GM12872 (cell line): Measurements from ENCODE around the gene OR5B17.

Source experiments
- CTCF ChIP-seq: IDR thresholded peaks from 3 replicates; pipeline ENCODE4 v1.5.1; 2011; ENCODE audit warnings: low read depth, mild to moderate bottlenecking, low read length, moderate library complexity; ENCODE audit not compliant: insufficient read depth

The OR5B17 gene

DNA sequence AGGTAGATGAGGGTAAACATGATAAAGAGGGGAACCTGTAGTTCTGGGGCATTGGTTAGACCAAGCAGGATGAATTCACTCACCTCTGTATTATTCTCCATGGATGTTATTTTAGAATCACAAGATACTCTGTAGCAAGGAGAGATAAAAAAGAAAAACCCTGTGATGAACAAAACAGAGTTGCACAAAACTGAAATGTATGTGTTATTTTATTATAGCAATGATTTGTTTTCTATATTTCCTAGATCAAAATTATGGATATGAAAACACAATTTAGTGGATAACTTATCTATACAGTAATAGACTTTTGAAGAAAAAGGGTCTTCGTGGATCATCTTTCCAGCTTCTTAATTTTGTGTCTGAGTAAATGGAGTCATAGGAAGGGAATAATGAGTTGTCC lies at the start of gene OR5B17:
Gene OR5B17, minus strand, starts transcription at position 101 of the 400 bp plus-strand sequence. Its CDS starts 0 bp downstream, at position 101.
- TF ChIP-seq CTCF, result no peak

DNA sequence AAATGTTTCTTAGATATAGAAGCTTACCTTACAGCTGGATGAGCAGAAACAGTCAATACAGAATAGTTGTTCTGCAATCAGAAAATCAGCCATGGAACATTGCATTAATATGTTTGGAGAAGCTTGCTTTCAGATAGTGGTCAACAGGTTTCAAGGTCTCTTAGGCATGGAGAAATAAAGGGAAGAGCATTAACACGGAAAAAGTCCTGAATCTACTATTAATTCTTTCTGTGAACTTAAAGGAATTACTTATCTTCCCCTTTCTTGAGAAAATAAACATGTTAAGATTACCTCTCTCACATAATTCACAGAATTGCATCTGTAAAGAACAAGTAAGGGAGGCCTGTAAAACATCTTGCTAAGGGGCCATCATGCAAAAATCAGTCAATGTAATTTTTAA lies 47.9 kb upstream of the OR5B17 start, which contains the start of gene OR5B3:
Gene OR5B3, minus strand, starts transcription at position 101 of the 400 bp plus-strand sequence. CDS start 3,465 bp downstream, outside the sequence.
- TF ChIP-seq CTCF, result no peak

- TF ChIP-seq CTCF, result no peak
Measured at GRCh38 chr11:58395581-58395980, 36.7 kb upstream of the OR5B17 start.

- no peak for TF ChIP-seq CTCF
Measured at GRCh38 chr11:58394195-58394594, 35.3 kb upstream of the OR5B17 start.

DNA sequence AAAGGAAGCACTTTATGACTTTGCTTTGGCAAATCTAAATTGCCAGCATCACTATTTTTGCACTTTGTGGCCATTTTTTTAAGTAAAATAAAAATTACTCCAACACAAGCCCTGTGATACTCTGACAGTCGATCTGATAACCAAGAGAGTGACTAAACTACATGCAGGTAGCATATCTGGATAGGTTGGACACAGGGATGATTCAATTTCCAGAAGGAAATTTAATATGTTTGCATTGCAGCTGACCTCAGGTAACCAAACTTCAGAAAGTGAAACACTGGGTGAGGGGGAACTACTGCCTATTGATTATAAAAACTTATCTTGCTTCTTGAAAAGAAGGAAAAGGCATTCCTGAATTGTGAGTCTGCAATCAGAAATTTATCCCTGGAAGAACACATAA lies 33.9 kb upstream of the OR5B17 start:
- no peak for TF ChIP-seq CTCF

GRCh38 chr11:58391879-58392278 lies 33.0 kb upstream of the OR5B17 start:
- no peak for TF ChIP-seq CTCF

DNA sequence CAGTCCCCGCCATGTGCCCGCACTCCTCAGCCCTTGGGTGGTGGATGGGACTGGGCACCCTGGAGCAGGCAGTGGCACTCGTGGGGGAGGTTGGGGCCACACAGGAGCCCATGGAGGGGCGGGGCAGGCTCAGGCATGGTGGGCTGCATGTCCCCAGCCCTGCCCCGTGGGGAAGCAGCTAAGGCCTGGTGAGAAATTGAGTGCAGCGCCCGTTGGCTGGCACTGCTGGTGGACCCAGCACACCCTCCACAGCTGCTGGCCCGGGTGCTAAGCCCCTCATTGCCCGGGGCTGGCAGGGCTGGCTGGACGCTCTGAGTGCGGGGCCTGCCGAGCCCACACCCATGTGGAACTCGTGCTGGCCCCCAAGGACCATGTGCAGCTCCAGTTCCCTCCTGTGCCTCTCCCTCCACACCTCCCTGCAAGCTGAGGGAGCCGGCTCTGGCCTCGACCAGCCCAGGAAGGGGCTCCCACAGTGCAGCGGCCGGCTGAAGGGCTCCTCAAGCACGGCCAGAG lies 31.7 kb upstream of the OR5B17 start:
- no peak for TF ChIP-seq CTCF

DNA sequence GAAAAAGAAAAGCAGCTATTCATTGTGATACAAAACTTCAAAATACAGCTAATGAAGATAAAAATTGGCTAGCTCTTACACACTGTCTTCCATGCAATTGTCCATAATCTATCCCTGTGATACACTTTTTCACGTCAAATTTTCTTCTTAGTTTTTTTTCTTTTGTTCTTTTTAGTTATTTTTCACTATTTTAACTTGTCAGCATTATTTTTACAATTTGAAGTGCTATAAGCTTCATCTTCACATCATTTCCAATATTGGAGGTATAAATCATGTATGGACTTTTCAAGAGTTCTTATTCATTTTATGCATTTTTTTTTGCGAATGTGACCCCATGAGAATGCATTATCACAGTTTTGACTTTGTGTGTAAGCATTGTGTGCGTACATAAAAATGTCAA lies 4.1 kb downstream of the OR5B17 start:
- TF ChIP-seq CTCF, result no peak
